Liver (tissue), 3 donors: ENCODE results near the gene SLC17A4.

ENCODE experiments used
- EGR1 ChIP-seq, 2 donors: IDR thresholded peaks; 2 replicates each; pipeline ENCODE4 v1.6.1; 2016 to 2018; ENCODE audit warnings: antibody characterized with exemption in 2 of 2, low read depth in 2 of 2
- FOXA1 ChIP-seq: IDR thresholded peaks from 2 replicates; pipeline ENCODE4 v1.6.1; 2016; ENCODE audit warnings: antibody characterized with exemption
- GABPA ChIP-seq, 2 donors: IDR thresholded peaks in 1 of 2; conservative IDR thresholded peaks in 1 of 2; 2 replicates each; pipeline ENCODE4 v1.6.1; 2016; ENCODE audit warnings: antibody characterized with exemption in 2 of 2, mild to moderate bottlenecking in 1 of 2, moderate library complexity in 1 of 2
- RAD21 ChIP-seq, 2 donors: IDR thresholded peaks; 2 replicates each; pipeline ENCODE4 v1.6.1; 2016; ENCODE audit warnings: antibody characterized with exemption in 2 of 2, mild to moderate bottlenecking in 2 of 2
- RXRA ChIP-seq, 2 donors: IDR thresholded peaks; 2 replicates each; pipeline ENCODE4 v1.6.1; 2017 to 2018; ENCODE audit warnings: antibody characterized with exemption in 2 of 2, mild to moderate bottlenecking in 1 of 2
- SP1 ChIP-seq: IDR thresholded peaks from 2 replicates; pipeline ENCODE4 v1.6.1; 2018; ENCODE audit warnings: antibody characterized with exemption, mild to moderate bottlenecking
- TAF1 ChIP-seq: conservative IDR thresholded peaks from 2 replicates; pipeline ENCODE4 v1.6.1; 2016; ENCODE audit warnings: antibody characterized with exemption, mild to moderate bottlenecking
- YY1 ChIP-seq: IDR thresholded peaks from 2 replicates; pipeline ENCODE4 v1.6.1; 2016; ENCODE audit warnings: antibody characterized with exemption, mild to moderate bottlenecking
- TF ChIP-seq, protein P1 (sequence below): fragments of 150-350 bp; IDR thresholded peaks from 2 replicates; pipeline ENCODE4 v1.5.1; 2017; ENCODE audit warnings: improper control_type of control experiment, low read depth, low read length; ENCODE audit not compliant: missing input control
- TF ChIP-seq, protein P2 (sequence below): IDR thresholded peaks from 2 replicates; pipeline ENCODE4 v1.6.1; 2016; ENCODE audit warnings: antibody characterized with exemption
- TF ChIP-seq, protein P3 (sequence below): IDR thresholded peaks from 2 replicates; pipeline ENCODE4 v1.6.1; 2016; ENCODE audit warnings: antibody characterized with exemption, mild to moderate bottlenecking
- donor health status: healthy.
- donor health status: healthy.

DNA sequence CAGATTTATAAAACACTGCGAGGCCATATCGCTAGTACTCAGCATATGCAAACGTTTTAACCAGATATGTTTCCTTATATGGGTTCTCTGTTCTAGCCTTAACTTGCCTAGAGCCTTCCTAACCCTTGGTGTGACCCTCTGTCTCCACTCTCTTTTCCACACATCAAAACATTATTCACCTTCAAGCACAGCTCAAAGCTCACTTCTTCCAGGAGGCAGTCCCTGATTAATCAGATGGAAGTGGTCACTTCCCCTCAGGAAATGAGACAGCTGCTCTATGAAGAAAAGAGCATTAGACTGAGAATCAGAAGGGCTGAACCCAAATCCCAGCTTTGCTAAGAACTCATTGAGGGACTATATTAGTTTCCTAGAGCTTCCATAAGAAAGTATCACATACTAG, 39.8 kb upstream of the SLC17A4 start:
- TF ChIP-seq, protein P1, sequence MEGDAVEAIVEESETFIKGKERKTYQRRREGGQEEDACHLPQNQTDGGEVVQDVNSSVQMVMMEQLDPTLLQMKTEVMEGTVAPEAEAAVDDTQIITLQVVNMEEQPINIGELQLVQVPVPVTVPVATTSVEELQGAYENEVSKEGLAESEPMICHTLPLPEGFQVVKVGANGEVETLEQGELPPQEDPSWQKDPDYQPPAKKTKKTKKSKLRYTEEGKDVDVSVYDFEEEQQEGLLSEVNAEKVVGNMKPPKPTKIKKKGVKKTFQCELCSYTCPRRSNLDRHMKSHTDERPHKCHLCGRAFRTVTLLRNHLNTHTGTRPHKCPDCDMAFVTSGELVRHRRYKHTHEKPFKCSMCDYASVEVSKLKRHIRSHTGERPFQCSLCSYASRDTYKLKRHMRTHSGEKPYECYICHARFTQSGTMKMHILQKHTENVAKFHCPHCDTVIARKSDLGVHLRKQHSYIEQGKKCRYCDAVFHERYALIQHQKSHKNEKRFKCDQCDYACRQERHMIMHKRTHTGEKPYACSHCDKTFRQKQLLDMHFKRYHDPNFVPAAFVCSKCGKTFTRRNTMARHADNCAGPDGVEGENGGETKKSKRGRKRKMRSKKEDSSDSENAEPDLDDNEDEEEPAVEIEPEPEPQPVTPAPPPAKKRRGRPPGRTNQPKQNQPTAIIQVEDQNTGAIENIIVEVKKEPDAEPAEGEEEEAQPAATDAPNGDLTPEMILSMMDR, result no peak
- TF ChIP-seq, protein P2, sequence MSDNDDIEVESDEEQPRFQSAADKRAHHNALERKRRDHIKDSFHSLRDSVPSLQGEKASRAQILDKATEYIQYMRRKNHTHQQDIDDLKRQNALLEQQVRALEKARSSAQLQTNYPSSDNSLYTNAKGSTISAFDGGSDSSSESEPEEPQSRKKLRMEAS, result no peak
- TF ChIP-seq YY1, result no peak
- no peak for TF ChIP-seq GABPA (IDR thresholded peaks at IDR 0.05 in 1 of 2, conservative IDR thresholded peaks at IDR 0.05 in 1 of 2)
- no peak for TF ChIP-seq SP1
- TF ChIP-seq RXRA (IDR thresholded peaks at IDR 0.05), result no peak
- TF ChIP-seq, protein P3, sequence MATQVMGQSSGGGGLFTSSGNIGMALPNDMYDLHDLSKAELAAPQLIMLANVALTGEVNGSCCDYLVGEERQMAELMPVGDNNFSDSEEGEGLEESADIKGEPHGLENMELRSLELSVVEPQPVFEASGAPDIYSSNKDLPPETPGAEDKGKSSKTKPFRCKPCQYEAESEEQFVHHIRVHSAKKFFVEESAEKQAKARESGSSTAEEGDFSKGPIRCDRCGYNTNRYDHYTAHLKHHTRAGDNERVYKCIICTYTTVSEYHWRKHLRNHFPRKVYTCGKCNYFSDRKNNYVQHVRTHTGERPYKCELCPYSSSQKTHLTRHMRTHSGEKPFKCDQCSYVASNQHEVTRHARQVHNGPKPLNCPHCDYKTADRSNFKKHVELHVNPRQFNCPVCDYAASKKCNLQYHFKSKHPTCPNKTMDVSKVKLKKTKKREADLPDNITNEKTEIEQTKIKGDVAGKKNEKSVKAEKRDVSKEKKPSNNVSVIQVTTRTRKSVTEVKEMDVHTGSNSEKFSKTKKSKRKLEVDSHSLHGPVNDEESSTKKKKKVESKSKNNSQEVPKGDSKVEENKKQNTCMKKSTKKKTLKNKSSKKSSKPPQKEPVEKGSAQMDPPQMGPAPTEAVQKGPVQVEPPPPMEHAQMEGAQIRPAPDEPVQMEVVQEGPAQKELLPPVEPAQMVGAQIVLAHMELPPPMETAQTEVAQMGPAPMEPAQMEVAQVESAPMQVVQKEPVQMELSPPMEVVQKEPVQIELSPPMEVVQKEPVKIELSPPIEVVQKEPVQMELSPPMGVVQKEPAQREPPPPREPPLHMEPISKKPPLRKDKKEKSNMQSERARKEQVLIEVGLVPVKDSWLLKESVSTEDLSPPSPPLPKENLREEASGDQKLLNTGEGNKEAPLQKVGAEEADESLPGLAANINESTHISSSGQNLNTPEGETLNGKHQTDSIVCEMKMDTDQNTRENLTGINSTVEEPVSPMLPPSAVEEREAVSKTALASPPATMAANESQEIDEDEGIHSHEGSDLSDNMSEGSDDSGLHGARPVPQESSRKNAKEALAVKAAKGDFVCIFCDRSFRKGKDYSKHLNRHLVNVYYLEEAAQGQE, result no peak
- TF ChIP-seq FOXA1, result no peak
- TF ChIP-seq TAF1, result no peak
- TF ChIP-seq RAD21 (IDR thresholded peaks at IDR 0.05), result no peak
- no peak for TF ChIP-seq EGR1 (IDR thresholded peaks at IDR 0.05; ENCODE audit: low read depth in 2 of 2)
